GM18861 (cell line): ENCODE results near the gene CEACAM5.
"Not testable (repeated sequence)": the region's sequence is repeated elsewhere in the genome, so short reads cannot be mapped to it uniquely, and the experiment has no call there.

Experiments used
- ATAC-seq: cut with Tn5 transposase; IDR thresholded peaks from one replicate; pipeline ENCODE4 v1.9.1; 2021; ENCODE audit not compliant: unreplicated experiment

The CEACAM5 gene

GRCh38 chr19:41740415-41741243, 32.2 kb downstream of the CEACAM5 start:
- no peak for ATAC-seq

- no peak for ATAC-seq
Observed at GRCh38 chr19:41741244-41741554, 32.8 kb downstream of the CEACAM5 start.

- ATAC-seq, result no peak
Observed at GRCh38 chr19:41744850-41745249, 36.4 kb downstream of the CEACAM5 start.

- no peak for ATAC-seq
Observed at GRCh38 chr19:41745756-41746155, 37.3 kb downstream of the CEACAM5 start.

GRCh38 chr19:41746593-41747227, 38.3 kb downstream of the CEACAM5 start:
- ATAC-seq, result no peak

- no peak for ATAC-seq
Observed at GRCh38 chr19:41748012-41748411, 39.6 kb downstream of the CEACAM5 start.

GRCh38 chr19:41750248-41751134, 42.1 kb downstream of the CEACAM5 start:
- not testable (repeated sequence) for ATAC-seq

GRCh38 chr19:41753159-41753558, 44.7 kb downstream of the CEACAM5 start:
- ATAC-seq, result no peak

- ATAC-seq, result no peak
Observed at GRCh38 chr19:41753936-41754529, 45.6 kb downstream of the CEACAM5 start.

- no peak for ATAC-seq
Observed at GRCh38 chr19:41755328-41755913, 47.0 kb downstream of the CEACAM5 start, which contains the start of gene CEACAM6. TSS of gene CEACAM6 (plus strand) at chr19:41755530. CDS start at chr19:41755639, 109 bp downstream.

- no peak for ATAC-seq
Observed at GRCh38 chr19:41758846-41759245, 50.4 kb downstream of the CEACAM5 start.

GRCh38 chr19:41767115-41767514, 58.7 kb downstream of the CEACAM5 start:
- ATAC-seq, result no peak

GRCh38 chr19:41768105-41768504, 59.7 kb downstream of the CEACAM5 start:
- not testable (repeated sequence) for ATAC-seq

GRCh38 chr19:41769608-41770007, 61.2 kb downstream of the CEACAM5 start:
- no peak for ATAC-seq

- no peak for ATAC-seq
Observed at GRCh38 chr19:41771410-41771809, 63.0 kb downstream of the CEACAM5 start.

GRCh38 chr19:41774515-41774980, 66.1 kb downstream of the CEACAM5 start:
- no peak for ATAC-seq

- no peak for ATAC-seq
Observed at GRCh38 chr19:41776700-41777099, 68.3 kb downstream of the CEACAM5 start.
